K562 (cell line): ENCODE results near the gene NAT8L. TPM values are rescaled to one million over a fixed set of nuclear protein-coding genes. Genes with fewer than 3 reads are reported as not detected.

Source experiments
- ATAC-seq: fragments of 200-7000 bp; cut with Tn5 transposase; 3 replicates; pipeline ENCODE4 v1.9.1; 2020; ENCODE audit warnings: moderate library complexity
- BruUV-seq: library from RNA; stranded (reverse); fragments of 400-500 nt; replicated peaks from 2 replicates; lab custom pipeline; 2021; lab: Mats Ljungman, UMichigan
- CTCF ChIA-PET: fragments of 300-600 bp; formaldehyde crosslinking; extraction: SDS; loops from one replicate; lab custom pipeline; 2021; ENCODE audit warnings: low intra/inter-chr PET ratio; lab: Yijun Ruan, JAX
- POLR2A ChIA-PET: fragments of 300-600, 350-650 bp; sonication (Branson Sonifier 250); formaldehyde crosslinking; extraction: SDS; loops from one replicate; lab custom pipeline; 2021; ENCODE audit warnings: antibody characterized with exemption, inconsistent platforms; lab: Yijun Ruan, JAX
- DNase-seq, 4 experiments: peaks; one replicate each; pipeline versions ENCODE4 v3.0.0 to v3.0.0-alpha.2; 2011 to 2018; ENCODE audit warnings: low spot score in 3 of 4, mixed read lengths in 3 of 4; ENCODE audit errors: extremely low read depth in 1 of 4
- FAIRE-seq: peaks from 2 replicates; lab custom pipeline; 2011; peaks lifted over from hg19 to GRCh38; lab: Jason Lieb, UNC
- H2AFZ ChIP-seq: 2 replicates; pipeline ENCODE4 v1.6.0; 2011; ENCODE audit warnings: low read depth, low read length, control low read depth, inconsistent platforms
- H3K27ac ChIP-seq: fragments of 200-600 bp; 3 replicates; pipeline ENCODE4 v1.8.0; 2011; ENCODE audit warnings: low read depth, mild to moderate bottlenecking, control low read depth, inconsistent platforms, low read length, moderate library complexity, mixed read lengths; ENCODE audit errors: extremely low read depth
- H3K27me3 ChIP-seq, 2 experiments: fragments of 300-600 bp in 1 of 2; 2 replicates in 1 of 2; 3 replicates in 1 of 2; pipeline versions ENCODE4 v1.6.0 to v1.8.0; 2011; ENCODE audit warnings: inconsistent platforms in 2 of 2, low read length in 2 of 2, mild to moderate bottlenecking in 1 of 2, mixed read lengths in 1 of 2, moderate library complexity in 1 of 2; ENCODE audit not compliant: control insufficient read depth in 2 of 2, insufficient read depth in 2 of 2
- H3K36me3 ChIP-seq: fragments of 300-600 bp; 3 replicates; pipeline ENCODE4 v1.8.0; 2011; ENCODE audit warnings: mild to moderate bottlenecking, low read length, inconsistent platforms; ENCODE audit not compliant: control insufficient read depth, insufficient read depth
- H3K4me1 ChIP-seq, 2 experiments: fragments of 200-600 bp in 1 of 2; replicated peaks in 1 of 2; 2 replicates in 1 of 2; 3 replicates in 1 of 2; pipeline versions ENCODE4 v1.5.1 to v1.8.0; 2011; ENCODE audit warnings: inconsistent platforms in 2 of 2, low read length in 2 of 2, mild to moderate bottlenecking in 1 of 2, mixed read lengths in 1 of 2, moderate library complexity in 1 of 2; ENCODE audit not compliant: control insufficient read depth in 2 of 2, insufficient read depth in 2 of 2
- H3K4me2 ChIP-seq: 2 replicates; pipeline ENCODE4 v1.6.1; 2011; ENCODE audit warnings: low read length, control low read depth, inconsistent platforms, mixed read lengths; ENCODE audit not compliant: insufficient read depth
- H3K4me3 ChIP-seq: fragments of 200-600 bp; sonication (generic), shearing (Covaris generic); 2 replicates; pipeline ENCODE4 v1.5.1; 2016; ENCODE audit warnings: control low read depth, inconsistent platforms
- H3K79me2 ChIP-seq: fragments of 200-600 bp; 3 replicates; pipeline ENCODE4 v1.8.0; 2011; ENCODE audit warnings: low read length, inconsistent platforms; ENCODE audit not compliant: control insufficient read depth, insufficient read depth
- H3K9ac ChIP-seq, 2 experiments: 2 replicates each; pipeline versions ENCODE4 v1.6.0 to v1.6.1; 2011; ENCODE audit warnings: low read depth in 2 of 2, low read length in 2 of 2, control low read depth in 1 of 2, inconsistent platforms in 1 of 2, mild to moderate bottlenecking in 1 of 2, mixed read lengths in 1 of 2; ENCODE audit not compliant: insufficient read depth in 1 of 2
- H3K9me1 ChIP-seq: one replicate; pipeline ENCODE4 v1.6.0; 2011; ENCODE audit warnings: inconsistent platforms, mild to moderate bottlenecking, low read length, moderate library complexity; ENCODE audit not compliant: control insufficient read depth, insufficient read depth
- H3K9me3 ChIP-seq: replicated peaks from 2 replicates; pipeline ENCODE4 v1.5.1; 2011; ENCODE audit warnings: low read depth, low read length, inconsistent platforms; ENCODE audit not compliant: control insufficient read depth, insufficient read depth
- H4K20me1 ChIP-seq: replicated peaks from 2 replicates; pipeline ENCODE4 v1.6.1; 2011; ENCODE audit warnings: low read length, inconsistent platforms, mixed read lengths; ENCODE audit not compliant: control insufficient read depth, insufficient read depth
- NR2C1 ChIP-seq, 2 experiments: fragments of 450-650 bp; IDR thresholded peaks; 2 replicates each; pipeline ENCODE4 v1.6.1; 2017; ENCODE audit warnings: mild to moderate bottlenecking in 2 of 2, antibody characterized with exemption in 1 of 2, inconsistent platforms in 1 of 2, missing compliant biosample characterization in 1 of 2, missing genetic modification characterization in 1 of 2
- PBX2 ChIP-seq, 2 experiments: IDR thresholded peaks in 1 of 2; conservative IDR thresholded peaks in 1 of 2; 2 replicates each; pipeline ENCODE4 v1.6.1; 2016; ENCODE audit warnings: low read depth in 2 of 2, mild to moderate bottlenecking in 1 of 2, missing compliant biosample characterization in 1 of 2, missing genetic modification characterization in 1 of 2, moderate library complexity in 1 of 2
- XRCC3 ChIP-seq: fragments of 450-650 bp; IDR thresholded peaks from 2 replicates; pipeline ENCODE4 v1.6.1; 2017; ENCODE audit warnings: mild to moderate bottlenecking, moderate library complexity
- ZFP30 ChIP-seq: fragments of 250-450 bp; sonication (Bioruptor Pico); IDR thresholded peaks from 2 replicates; pipeline ENCODE4 v1.8.0; 2022; ENCODE audit warnings: moderate library complexity, mild to moderate bottlenecking, inconsistent platforms, borderline replicate concordance
- ZNF766 ChIP-seq: fragments of 200-800 bp; sonication (Bioruptor generic); conservative IDR thresholded peaks from 2 replicates; pipeline ENCODE4 v1.6.1; 2016; ENCODE audit warnings: missing genetic modification characterization, missing compliant biosample characterization
- ZNF77 ChIP-seq: fragments of 250-450 bp; sonication (Bioruptor Pico); IDR thresholded peaks from 2 replicates; pipeline ENCODE4 v1.5.0; 2020
- WGBS: fragments of 100-300 bp; shearing (Covaris generic); methylation state at CpG from one replicate; pipeline ENCODE4 v1.1.6; 2016; ENCODE audit warnings: low coverage, mixed read lengths; ENCODE audit not compliant: insufficient coverage; ENCODE audit errors: missing lambda C conversion rate; 5-methylcytosine and 5-hydroxymethylcytosine counted together
- in situ Hi-C: fragments of 300-500 bp; cut with MboI; formaldehyde crosslinking; loops from 4 replicates; pipeline ENCODE4 v1.15.0; 2018; ENCODE audit warnings: inconsistent platforms, mixed read lengths
- intact Hi-C: fragments of 100-400 bp; cut with micrococcal nuclease; formaldehyde crosslinking; loops from 2 replicates; pipeline ENCODE4 v1.14.2; 2022
- polyA plus RNA-seq, 8 experiments: library from polyadenylated mRNA; depleted of rRNA in 4 of 8; stranded (reverse) in 5 of 8; unstranded in 3 of 8; fragments of >200 nt; fragmentation: Nextera tagmentation in 2 of 8; fragmentation: Illumina TruSeq in 1 of 8; extraction: Ambion mirVana in 2 of 8; extraction: Trizol in 1 of 8; gene quantifications; 2 replicates each; pipeline versions ENCODE4 v1.2.1 to v1.2.3, GENCODE V29; 2011 to 2014; ENCODE audit warnings: inconsistent platforms in 1 of 8, missing spikeins in 1 of 8
- total RNA-seq, 7 experiments: library from RNA; depleted of rRNA in 6 of 7; stranded (reverse); fragments of >200 nt in 6 of 7; fragmentation: Illumina TruSeq in 2 of 7; extraction: Trizol in 2 of 7; gene quantifications; 2 replicates each; pipeline versions ENCODE4 v1.2.1 to v1.2.3, GENCODE V29; 2011 to 2021; ENCODE audit warnings: low replicate concordance in 1 of 7

The NAT8L gene
- total and polyA plus RNA-seq, 9 of the 15 experiments (the other 6 are each of a cell fraction or from before 2014, with no cell fraction given), result 0.06 to 11.0 (median 1.5) TPM

- CTCF ChIA-PET, result no interaction called here
- no peak overlapping the region for H3K4me2 ChIP-seq
- H3K4me3 ChIP-seq, result no peak overlapping the region
- H3K36me3 ChIP-seq, result no peaks in the 10 kb centered on the region
- BruUV-seq, result no TSS peak
- DNase-seq, result no peak
- ATAC-seq, result no peak
- no peaks in the 10 kb centered on the region for H4K20me1 ChIP-seq
- no peak overlapping the region for H2AFZ ChIP-seq
- intact Hi-C loops, result no loop called here
- peaks cover 25 to 71% of the 10 kb centered on the region in 2 experiments; a peak in 4 of 5 replicates for H3K27me3 ChIP-seq
- H3K27ac ChIP-seq, result no peak overlapping the region
- H3K4me1 ChIP-seq, result peaks cover 0 to 13% of the 10 kb centered on the region in 2 experiments; a peak in 2 of 5 replicates
- POLR2A ChIA-PET, result interaction anchor here (0.5 to 1.3 kb wide), 5 partner anchors 12 to 1336 kb away, joined by 3 to 4 read pairs (median 3); no protein-coding TSS in a partner anchor
- no peak overlapping the region for H3K9ac ChIP-seq
- WGBS, result 11% methylated on average over 10 of the region's 10 CpGs
- FAIRE-seq, result no peak
- TF ChIP-seq ZNF77 (CRISPR knock-in tag), result no peak
- no peak for TF ChIP-seq PBX2 (CRISPR knock-in tag; IDR thresholded peaks at IDR 0.05; ENCODE audit: low read depth)
- no peak for TF ChIP-seq PBX2 (tag; conservative IDR thresholded peaks at IDR 0.05; ENCODE audit: low read depth)
- no peak for TF ChIP-seq ZNF766 (CRISPR knock-in tag)
- TF ChIP-seq NR2C1 (IDR thresholded peaks at IDR 0.05), result no peak
- TF ChIP-seq NR2C1 (tag; IDR thresholded peaks at IDR 0.05), result no peak
- no peak for TF ChIP-seq XRCC3
- TF ChIP-seq ZFP30 (CRISPR knock-in tag), result no peak
- no peaks in the 10 kb centered on the region for H3K79me2 ChIP-seq
- H3K9me1 ChIP-seq, result no peaks in the 10 kb centered on the region
- in situ Hi-C loops, result no loop called here
- H3K9me3 ChIP-seq, result no peaks in the 10 kb centered on the region
These were observed 22.4 kb downstream of the NAT8L start for GRCh38 chr4:2081540-2081939.
